ENCODE results near the gene SPEN.
A peak's percentile ranks its signal among the peaks of the same experiment; 100 is the strongest.

The SPEN gene

GRCh38 chr1:15939181-15940109 lies 91.9 kb downstream of the SPEN start:
- Histone ChIP-seq H3K36me3 (ENCODE audit: insufficient read depth, low read length) (peaks cover 92% of the 10 kb centered on the region), H3K4me3 (no peak overlapping the region), H3K9me3 (ENCODE audit: low read depth, low read length) (no peaks in the 10 kb centered on the region), H3K9ac (ENCODE audit: insufficient read length) (no peak overlapping the region), H3K27ac (no peak overlapping the region; the same call in 1 of the 2 replicates)
- TF ChIP-seq POLR2AphosphoS5 (IDR thresholded peaks at IDR 0.05; ENCODE audit: borderline replicate concordance, low read depth, low read length) (no peak), EZH2 (IDR thresholded peaks at IDR 0.05) (no peak), FOXP2 (optimal IDR thresholded peaks at IDR 0.05; ENCODE audit: control extremely low read depth, extremely low read length, insufficient read depth) (no peak)
- DNase-seq (ENCODE audit: low read depth, low spot score): no peak

- H3K4me3 ChIP-seq: no peak overlapping the region
- TF ChIP-seq EZH2 (IDR thresholded peaks at IDR 0.05) (no peak), FOXP2 (optimal IDR thresholded peaks at IDR 0.05; ENCODE audit: control extremely low read depth, extremely low read length, insufficient read depth) (no peak), POLR2AphosphoS5 (IDR thresholded peaks at IDR 0.05; ENCODE audit: borderline replicate concordance, low read depth, low read length) (no peak)
- H3K27ac ChIP-seq: peak overlapping the region; percentile 60
- H3K9ac ChIP-seq (ENCODE audit: insufficient read length): no peak overlapping the region
- H3K9me3 ChIP-seq (ENCODE audit: low read depth, low read length): no peaks in the 10 kb centered on the region
- H3K36me3 ChIP-seq (ENCODE audit: insufficient read depth, low read length): peaks cover 85% of the 10 kb centered on the region
- no peak for DNase-seq (ENCODE audit: low read depth, low spot score)
Observed at GRCh38 chr1:15940110-15941043, 92.9 kb downstream of the SPEN start.

- no peak overlapping the region for H3K27ac ChIP-seq
- H3K9me3 ChIP-seq (ENCODE audit: low read depth, low read length): no peaks in the 10 kb centered on the region
- DNase-seq (ENCODE audit: low read depth, low spot score): no peak
- no peak overlapping the region for H3K9ac ChIP-seq (ENCODE audit: insufficient read length)
- H3K36me3 ChIP-seq (ENCODE audit: insufficient read depth, low read length): peaks cover 81% of the 10 kb centered on the region
- TF ChIP-seq POLR2AphosphoS5 (IDR thresholded peaks at IDR 0.05; ENCODE audit: borderline replicate concordance, low read depth, low read length) (no peak), EZH2 (IDR thresholded peaks at IDR 0.05) (no peak), FOXP2 (optimal IDR thresholded peaks at IDR 0.05; ENCODE audit: control extremely low read depth, extremely low read length, insufficient read depth) (no peak)
- H3K4me3 ChIP-seq: no peak overlapping the region
Observed at GRCh38 chr1:15941044-15941840, 93.7 kb downstream of the SPEN start.

GRCh38 chr1:15941899-15942660 lies 94.6 kb downstream of the SPEN start:
- DNase-seq (ENCODE audit: low read depth, low spot score): no peak

GRCh38 chr1:15942661-15943327 lies 95.3 kb downstream of the SPEN start:
- H3K27ac ChIP-seq: no peak overlapping the region
- TF ChIP-seq POLR2AphosphoS5 (IDR thresholded peaks at IDR 0.05; ENCODE audit: borderline replicate concordance, low read depth, low read length) (no peak), FOXP2 (optimal IDR thresholded peaks at IDR 0.05; ENCODE audit: control extremely low read depth, extremely low read length, insufficient read depth) (no peak), EZH2 (IDR thresholded peaks at IDR 0.05) (no peak)
- no peak for DNase-seq (ENCODE audit: low read depth, low spot score)
- no peaks in the 10 kb centered on the region for H3K9me3 ChIP-seq (ENCODE audit: low read depth, low read length)
- H3K4me3 ChIP-seq: no peak overlapping the region
- H3K9ac ChIP-seq (ENCODE audit: insufficient read length): no peak overlapping the region
- peaks cover 73% of the 10 kb centered on the region for H3K36me3 ChIP-seq (ENCODE audit: insufficient read depth, low read length)

More at GRCh38 chr1:15941899-15942660, 94.6 kb downstream of the SPEN start:
- Histone ChIP-seq H3K4me3 (no peak overlapping the region), H3K9me3 (ENCODE audit: low read depth, low read length) (no peaks in the 10 kb centered on the region), H3K9ac (ENCODE audit: insufficient read length) (no peak overlapping the region), H3K36me3 (ENCODE audit: insufficient read depth, low read length) (peaks cover 73% of the 10 kb centered on the region), H3K27ac (no peak overlapping the region)
- TF ChIP-seq FOXP2 (optimal IDR thresholded peaks at IDR 0.05; ENCODE audit: control extremely low read depth, extremely low read length, insufficient read depth): no peak
- TF ChIP-seq POLR2AphosphoS5 (IDR thresholded peaks at IDR 0.05; ENCODE audit: borderline replicate concordance, low read depth, low read length): no peak; the same call in 1 of the 2 replicates
- no peak for TF ChIP-seq EZH2 (IDR thresholded peaks at IDR 0.05)

GRCh38 chr1:15943328-15943991 lies 96.0 kb downstream of the SPEN start:
- Histone ChIP-seq H3K36me3 (ENCODE audit: insufficient read depth, low read length) (peaks cover 70% of the 10 kb centered on the region), H3K27ac (no peak overlapping the region), H3K9ac (ENCODE audit: insufficient read length) (no peak overlapping the region), H3K9me3 (ENCODE audit: low read depth, low read length) (no peaks in the 10 kb centered on the region), H3K4me3 (no peak overlapping the region)
- TF ChIP-seq EZH2 (IDR thresholded peaks at IDR 0.05): no peak
- TF ChIP-seq FOXP2 (optimal IDR thresholded peaks at IDR 0.05; ENCODE audit: control extremely low read depth, extremely low read length, insufficient read depth): no peak
- no peak for TF ChIP-seq POLR2AphosphoS5 (IDR thresholded peaks at IDR 0.05; ENCODE audit: borderline replicate concordance, low read depth, low read length)
- no peak for DNase-seq (ENCODE audit: low read depth, low spot score)
